ENCODE measurements around the gene TICAM1. TPM values are rescaled to one million over a fixed set of nuclear protein-coding genes. Genes with fewer than 3 reads are reported as not detected.
"Not testable (repeated sequence)": the region's sequence is repeated elsewhere in the genome, so short reads cannot be mapped to it uniquely, and the experiment has no call there.

Gene TICAM1
- total and polyA plus RNA-seq, 2 experiments from 2014 or later: 0.38 to 1.5 TPM

DNA sequence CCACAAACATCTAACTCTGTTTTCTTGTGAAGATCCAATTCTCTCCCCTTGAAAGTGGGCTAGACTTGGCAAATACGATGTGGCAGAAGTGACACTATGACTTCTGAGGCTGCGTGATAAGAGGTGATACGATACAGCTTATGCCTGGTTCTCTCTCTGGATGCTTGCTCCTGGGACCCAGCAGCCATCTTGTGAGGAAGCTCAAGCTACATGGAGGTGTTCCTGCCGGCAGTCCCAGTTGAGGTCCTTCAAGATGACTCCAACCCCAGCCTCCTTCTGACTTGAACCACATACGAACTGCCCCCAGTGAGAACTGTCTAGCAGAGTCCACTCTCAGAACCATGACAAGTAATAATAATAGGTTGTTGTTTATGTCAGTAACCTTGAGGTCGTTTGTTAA is 50.7 kb downstream of the TICAM1 start:
- no peak for DNase-seq (ENCODE audit: low read depth in 1 of 2, low spot score in 1 of 2)
- Histone ChIP-seq H3K4me1 (ENCODE audit: low read depth) (no peaks in the 10 kb centered on the region), H3K4me3 (no peak overlapping the region), H3K27ac (no peak overlapping the region), H3K36me3 (no peaks in the 10 kb centered on the region), H3K27me3 (no peaks in the 10 kb centered on the region), H3K9me3 (ENCODE audit: low read depth) (no peaks in the 10 kb centered on the region)
- TF ChIP-seq, protein P1, sequence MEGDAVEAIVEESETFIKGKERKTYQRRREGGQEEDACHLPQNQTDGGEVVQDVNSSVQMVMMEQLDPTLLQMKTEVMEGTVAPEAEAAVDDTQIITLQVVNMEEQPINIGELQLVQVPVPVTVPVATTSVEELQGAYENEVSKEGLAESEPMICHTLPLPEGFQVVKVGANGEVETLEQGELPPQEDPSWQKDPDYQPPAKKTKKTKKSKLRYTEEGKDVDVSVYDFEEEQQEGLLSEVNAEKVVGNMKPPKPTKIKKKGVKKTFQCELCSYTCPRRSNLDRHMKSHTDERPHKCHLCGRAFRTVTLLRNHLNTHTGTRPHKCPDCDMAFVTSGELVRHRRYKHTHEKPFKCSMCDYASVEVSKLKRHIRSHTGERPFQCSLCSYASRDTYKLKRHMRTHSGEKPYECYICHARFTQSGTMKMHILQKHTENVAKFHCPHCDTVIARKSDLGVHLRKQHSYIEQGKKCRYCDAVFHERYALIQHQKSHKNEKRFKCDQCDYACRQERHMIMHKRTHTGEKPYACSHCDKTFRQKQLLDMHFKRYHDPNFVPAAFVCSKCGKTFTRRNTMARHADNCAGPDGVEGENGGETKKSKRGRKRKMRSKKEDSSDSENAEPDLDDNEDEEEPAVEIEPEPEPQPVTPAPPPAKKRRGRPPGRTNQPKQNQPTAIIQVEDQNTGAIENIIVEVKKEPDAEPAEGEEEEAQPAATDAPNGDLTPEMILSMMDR (IDR thresholded peaks at IDR 0.05; ENCODE audit: low read depth, low read length): no peak

DNA sequence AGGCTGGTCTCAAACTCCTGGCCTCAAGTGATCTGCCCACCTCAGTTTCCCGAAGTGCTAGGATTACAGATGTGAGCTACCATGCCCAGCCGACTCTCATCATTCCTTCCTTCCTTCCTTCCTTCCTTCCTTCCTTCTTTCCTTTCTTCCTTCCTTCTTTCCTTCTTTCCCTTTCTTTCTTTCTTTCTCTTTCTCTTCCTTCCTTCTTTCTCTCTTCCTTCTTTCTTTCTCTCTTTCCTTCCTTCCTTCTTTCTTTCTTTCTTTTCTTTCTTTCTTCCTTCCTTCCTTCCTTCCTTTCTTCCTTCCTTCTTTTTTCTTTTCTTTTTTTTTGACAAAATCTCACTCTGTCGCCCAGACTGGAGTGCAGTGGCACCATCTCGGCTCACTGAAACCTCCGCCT is 53.4 kb downstream of the TICAM1 start:
- H3K36me3 ChIP-seq; H3K27ac ChIP-seq; H3K9me3 ChIP-seq (ENCODE audit: low read depth); H3K4me1 ChIP-seq (ENCODE audit: low read depth); DNase-seq (ENCODE audit: low read depth in 1 of 2, low spot score in 1 of 2); H3K4me3 ChIP-seq: not testable (repeated sequence)
- H3K27me3 ChIP-seq: peaks cover 11% of the 10 kb centered on the region

- peaks cover 19% of the 10 kb centered on the region for H3K27me3 ChIP-seq
- no peak for DNase-seq (ENCODE audit: low read depth in 1 of 2, low spot score in 1 of 2)
- H3K27ac ChIP-seq: no peak overlapping the region
- TF ChIP-seq, protein P1 (IDR thresholded peaks at IDR 0.05; ENCODE audit: low read depth, low read length): no peak
- no peaks in the 10 kb centered on the region for H3K4me1 ChIP-seq (ENCODE audit: low read depth)
- H3K36me3 ChIP-seq: no peaks in the 10 kb centered on the region
- no peak overlapping the region for H3K4me3 ChIP-seq
- no peaks in the 10 kb centered on the region for H3K9me3 ChIP-seq (ENCODE audit: low read depth)
Observed at GRCh38 chr19:4776436-4777211, 54.9 kb downstream of the TICAM1 start.

GRCh38 chr19:4775627-4776152 is 55.8 kb downstream of the TICAM1 start:
- H3K27ac ChIP-seq: no peak overlapping the region
- no peak for DNase-seq (ENCODE audit: low read depth in 1 of 2, low spot score in 1 of 2)
- H3K4me1 ChIP-seq (ENCODE audit: low read depth): no peaks in the 10 kb centered on the region
- H3K4me3 ChIP-seq: no peak overlapping the region
- no peaks in the 10 kb centered on the region for H3K9me3 ChIP-seq (ENCODE audit: low read depth)
- TF ChIP-seq, protein P1 (IDR thresholded peaks at IDR 0.05; ENCODE audit: low read depth, low read length): no peak
- peaks cover 19% of the 10 kb centered on the region for H3K27me3 ChIP-seq
- no peaks in the 10 kb centered on the region for H3K36me3 ChIP-seq

- TF ChIP-seq, protein P1 (IDR thresholded peaks at IDR 0.05; ENCODE audit: low read depth, low read length): no peak
- DNase-seq (ENCODE audit: low read depth in 1 of 2, low spot score in 1 of 2): no peak
- Histone ChIP-seq H3K4me1 (ENCODE audit: low read depth) (no peaks in the 10 kb centered on the region), H3K4me3 (no peak overlapping the region), H3K27ac (no peak overlapping the region), H3K27me3 (peaks cover 19% of the 10 kb centered on the region), H3K36me3 (no peaks in the 10 kb centered on the region), H3K9me3 (ENCODE audit: low read depth) (no peaks in the 10 kb centered on the region)
Observed at GRCh38 chr19:4774136-4774535, 57.4 kb downstream of the TICAM1 start.

DNA sequence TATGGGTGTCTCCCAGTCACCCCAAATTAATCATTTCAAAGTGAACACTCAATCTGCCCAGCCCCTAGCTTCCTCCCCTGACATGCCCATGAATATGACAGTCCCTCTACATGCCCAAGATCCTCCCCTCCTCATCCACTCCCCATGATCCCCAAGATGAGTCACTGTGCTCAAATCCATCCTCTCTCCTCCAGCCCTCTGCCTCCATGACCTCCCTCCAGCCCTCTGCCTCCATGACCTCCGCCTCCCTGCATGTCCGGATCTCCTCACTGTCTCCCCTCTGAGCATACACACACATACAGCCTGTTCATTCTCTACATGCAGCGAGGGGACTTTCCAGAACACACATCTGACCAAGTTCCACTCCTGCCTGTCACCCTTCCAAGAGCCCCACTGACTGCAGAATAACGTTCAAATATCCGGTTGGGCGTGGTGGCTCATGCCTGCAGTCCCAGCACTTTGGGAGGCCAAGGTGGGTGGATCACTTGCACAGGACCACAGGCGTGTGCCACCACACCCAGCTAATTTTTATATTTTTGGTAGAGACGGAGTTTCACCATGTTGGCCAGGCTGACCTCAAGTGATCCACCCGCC is 58.4 kb downstream of the TICAM1 start:
- H3K4me3 ChIP-seq: no peak overlapping the region
- H3K27me3 ChIP-seq: peaks cover 19% of the 10 kb centered on the region
- H3K9me3 ChIP-seq (ENCODE audit: low read depth): no peaks in the 10 kb centered on the region
- no peak for DNase-seq (ENCODE audit: low read depth in 1 of 2, low spot score in 1 of 2)
- no peak overlapping the region for H3K27ac ChIP-seq
- H3K4me1 ChIP-seq (ENCODE audit: low read depth): no peaks in the 10 kb centered on the region
- H3K36me3 ChIP-seq: no peaks in the 10 kb centered on the region
- TF ChIP-seq, protein P1 (IDR thresholded peaks at IDR 0.05; ENCODE audit: low read depth, low read length): no peak
